ENCODE measurements around the gene ELMOD1. TPM values are rescaled to one million over a fixed set of nuclear protein-coding genes. Genes with fewer than 3 reads are reported as not detected.

Gene ELMOD1
- total and polyA plus RNA-seq, 4 donors, result 0.14 to 0.42 TPM; not detected in 2

DNA sequence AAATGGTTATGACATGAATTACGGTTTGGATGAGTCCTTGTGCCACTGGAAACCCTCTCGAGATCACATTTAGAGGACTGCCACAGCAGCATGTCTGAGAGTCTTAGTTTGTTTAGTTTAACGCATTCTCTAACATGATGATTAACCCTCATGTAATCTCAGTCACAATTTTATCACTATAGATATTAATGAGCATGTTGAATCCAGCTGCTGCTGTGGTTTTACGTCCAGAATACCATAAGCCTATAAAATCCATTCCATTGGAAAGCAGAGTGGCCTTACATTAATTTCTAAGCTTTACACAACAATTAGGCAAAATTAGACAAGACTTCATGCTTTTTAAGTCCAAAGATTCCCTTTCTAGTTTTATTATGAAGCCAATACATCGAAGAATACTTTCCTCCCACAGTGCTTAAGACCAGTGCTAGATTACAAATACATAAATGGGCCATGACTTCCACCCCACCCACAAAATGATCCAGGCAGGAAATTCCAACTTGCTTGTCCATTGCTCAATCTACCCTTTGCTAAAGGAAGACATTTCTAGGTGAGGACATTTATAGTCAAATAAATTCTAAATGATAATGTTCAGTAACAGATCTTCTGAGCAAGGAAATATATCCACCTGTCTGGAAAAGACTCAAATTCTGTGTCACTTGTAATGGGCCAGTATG, 3.5 kb upstream of the ELMOD1 start:
- 74% methylated on average over 5 of the region's 5 CpGs for WGBS
- Histone ChIP-seq H3K9me3 (ENCODE audit: control insufficient read depth in 4 of 4, low read length in 3 of 4) (no peaks in the 10 kb centered on the region), H3K4me3 (ENCODE audit: low read depth in 1 of 3, low read length in 3 of 3) (no peak overlapping the region), H3K36me3 (ENCODE audit: control insufficient read depth in 4 of 4, insufficient read depth in 3 of 4, low read depth in 1 of 4, low read length in 3 of 4) (no peaks in the 10 kb centered on the region), H3K27ac (ENCODE audit: low read depth in 1 of 2, low read length in 2 of 2) (no peak overlapping the region), H3K9ac (ENCODE audit: low read depth in 1 of 2, low read length in 2 of 2) (no peak overlapping the region), H3K4me1 (ENCODE audit: control insufficient read depth in 4 of 4, insufficient read depth in 4 of 4, low read length in 3 of 4) (peaks cover 10 to 23% (median 17%) of the 10 kb centered on the region in 4 donors), H3K27me3 (ENCODE audit: control insufficient read depth in 4 of 4, insufficient read depth in 4 of 4, low read length in 3 of 4) (peaks cover 0 to 2% (median 0%) of the 10 kb centered on the region in 4 donors)
- TF ChIP-seq, protein P1, sequence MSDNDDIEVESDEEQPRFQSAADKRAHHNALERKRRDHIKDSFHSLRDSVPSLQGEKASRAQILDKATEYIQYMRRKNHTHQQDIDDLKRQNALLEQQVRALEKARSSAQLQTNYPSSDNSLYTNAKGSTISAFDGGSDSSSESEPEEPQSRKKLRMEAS (IDR thresholded peaks at IDR 0.05), result no peak
- TF ChIP-seq RXRA (IDR thresholded peaks at IDR 0.05) (no peak), SP1 (IDR thresholded peaks at IDR 0.05) (no peak), HNF4A (conservative IDR thresholded peaks at IDR 0.05) (no peak)
- TF ChIP-seq, protein P2, sequence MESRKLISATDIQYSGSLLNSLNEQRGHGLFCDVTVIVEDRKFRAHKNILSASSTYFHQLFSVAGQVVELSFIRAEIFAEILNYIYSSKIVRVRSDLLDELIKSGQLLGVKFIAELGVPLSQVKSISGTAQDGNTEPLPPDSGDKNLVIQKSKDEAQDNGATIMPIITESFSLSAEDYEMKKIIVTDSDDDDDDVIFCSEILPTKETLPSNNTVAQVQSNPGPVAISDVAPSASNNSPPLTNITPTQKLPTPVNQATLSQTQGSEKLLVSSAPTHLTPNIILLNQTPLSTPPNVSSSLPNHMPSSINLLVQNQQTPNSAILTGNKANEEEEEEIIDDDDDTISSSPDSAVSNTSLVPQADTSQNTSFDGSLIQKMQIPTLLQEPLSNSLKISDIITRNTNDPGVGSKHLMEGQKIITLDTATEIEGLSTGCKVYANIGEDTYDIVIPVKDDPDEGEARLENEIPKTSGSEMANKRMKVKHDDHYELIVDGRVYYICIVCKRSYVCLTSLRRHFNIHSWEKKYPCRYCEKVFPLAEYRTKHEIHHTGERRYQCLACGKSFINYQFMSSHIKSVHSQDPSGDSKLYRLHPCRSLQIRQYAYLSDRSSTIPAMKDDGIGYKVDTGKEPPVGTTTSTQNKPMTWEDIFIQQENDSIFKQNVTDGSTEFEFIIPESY (IDR thresholded peaks at IDR 0.05), result no peak
- TF ChIP-seq, protein P3, sequence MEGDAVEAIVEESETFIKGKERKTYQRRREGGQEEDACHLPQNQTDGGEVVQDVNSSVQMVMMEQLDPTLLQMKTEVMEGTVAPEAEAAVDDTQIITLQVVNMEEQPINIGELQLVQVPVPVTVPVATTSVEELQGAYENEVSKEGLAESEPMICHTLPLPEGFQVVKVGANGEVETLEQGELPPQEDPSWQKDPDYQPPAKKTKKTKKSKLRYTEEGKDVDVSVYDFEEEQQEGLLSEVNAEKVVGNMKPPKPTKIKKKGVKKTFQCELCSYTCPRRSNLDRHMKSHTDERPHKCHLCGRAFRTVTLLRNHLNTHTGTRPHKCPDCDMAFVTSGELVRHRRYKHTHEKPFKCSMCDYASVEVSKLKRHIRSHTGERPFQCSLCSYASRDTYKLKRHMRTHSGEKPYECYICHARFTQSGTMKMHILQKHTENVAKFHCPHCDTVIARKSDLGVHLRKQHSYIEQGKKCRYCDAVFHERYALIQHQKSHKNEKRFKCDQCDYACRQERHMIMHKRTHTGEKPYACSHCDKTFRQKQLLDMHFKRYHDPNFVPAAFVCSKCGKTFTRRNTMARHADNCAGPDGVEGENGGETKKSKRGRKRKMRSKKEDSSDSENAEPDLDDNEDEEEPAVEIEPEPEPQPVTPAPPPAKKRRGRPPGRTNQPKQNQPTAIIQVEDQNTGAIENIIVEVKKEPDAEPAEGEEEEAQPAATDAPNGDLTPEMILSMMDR (IDR thresholded peaks at IDR 0.05; ENCODE audit: low read depth, low read length, missing input control), result no peak
- DNase-seq (ENCODE audit: low spot score), result no peak

DNA sequence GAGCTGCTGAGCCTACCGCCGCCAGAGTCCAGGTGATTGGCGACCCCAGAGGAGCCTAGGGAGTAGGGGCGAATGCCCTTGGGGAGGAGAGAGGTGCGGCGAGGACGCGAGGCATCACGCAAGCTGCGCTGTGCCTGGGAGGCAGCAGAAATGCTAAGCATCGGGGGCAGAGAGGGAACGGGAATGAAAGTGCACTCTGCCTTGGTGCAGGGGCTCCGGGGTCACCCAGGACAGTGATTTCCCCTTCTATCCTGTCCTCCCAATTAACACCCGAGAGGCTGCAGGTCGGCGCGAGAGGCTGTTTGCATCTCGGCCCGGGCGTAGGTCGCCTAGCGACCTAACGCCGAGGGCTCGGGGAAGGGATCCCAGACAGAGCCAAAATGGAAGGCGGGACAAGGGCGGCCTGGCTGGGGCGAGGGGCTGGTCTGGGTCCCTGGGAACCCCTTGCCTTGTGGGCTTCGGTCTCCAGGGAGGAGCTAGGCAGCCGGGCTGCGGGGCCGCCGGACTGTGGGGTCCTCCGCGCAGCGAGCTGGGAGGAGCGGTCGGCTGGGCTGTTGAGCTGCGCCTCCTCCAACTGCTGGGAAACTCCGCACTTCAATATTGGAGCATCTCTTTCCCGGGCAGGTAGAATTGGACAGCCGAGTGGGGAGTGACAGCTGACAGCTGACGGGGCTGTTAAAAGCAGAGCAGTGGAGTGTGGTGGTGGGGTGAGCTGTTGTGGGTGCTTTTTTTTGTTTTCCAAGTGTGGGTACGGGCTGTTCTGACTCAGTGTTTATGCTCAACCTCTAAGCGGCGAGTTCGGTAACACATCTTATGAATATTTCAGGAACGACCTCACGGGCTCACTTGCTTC, 657 bp downstream of the ELMOD1 start:
- Histone ChIP-seq H3K4me3 (ENCODE audit: low read depth in 1 of 3, low read length in 3 of 3) (peak overlapping the region; percentile 70 to 76 (median 73)), H3K9me3 (ENCODE audit: control insufficient read depth in 4 of 4, low read length in 3 of 4) (no peaks in the 10 kb centered on the region), H3K27ac (ENCODE audit: low read depth in 1 of 2, low read length in 2 of 2) (no peak overlapping the region), H3K4me1 (ENCODE audit: control insufficient read depth in 4 of 4, insufficient read depth in 4 of 4, low read length in 3 of 4) (peaks cover 10 to 23% (median 17%) of the 10 kb centered on the region in 4 donors), H3K27me3 (ENCODE audit: control insufficient read depth in 4 of 4, insufficient read depth in 4 of 4, low read length in 3 of 4) (peaks cover 0 to 4% (median under 1%) of the 10 kb centered on the region in 4 donors), H3K36me3 (ENCODE audit: control insufficient read depth in 4 of 4, insufficient read depth in 3 of 4, low read depth in 1 of 4, low read length in 3 of 4) (no peaks in the 10 kb centered on the region), H3K9ac (ENCODE audit: low read depth in 1 of 2, low read length in 2 of 2) (no peak overlapping the region)
- 3% methylated on average over 49 of the region's 49 CpGs for WGBS
- DNase-seq (ENCODE audit: low spot score), result no peak
- TF ChIP-seq RXRA (IDR thresholded peaks at IDR 0.05), result no peak
- no peak for TF ChIP-seq HNF4A (conservative IDR thresholded peaks at IDR 0.05)
- no peak for TF ChIP-seq FOXA2 (IDR thresholded peaks at IDR 0.05)
- TF ChIP-seq TAF1 (conservative IDR thresholded peaks at IDR 0.05), result no peak
- TF ChIP-seq, protein P4, sequence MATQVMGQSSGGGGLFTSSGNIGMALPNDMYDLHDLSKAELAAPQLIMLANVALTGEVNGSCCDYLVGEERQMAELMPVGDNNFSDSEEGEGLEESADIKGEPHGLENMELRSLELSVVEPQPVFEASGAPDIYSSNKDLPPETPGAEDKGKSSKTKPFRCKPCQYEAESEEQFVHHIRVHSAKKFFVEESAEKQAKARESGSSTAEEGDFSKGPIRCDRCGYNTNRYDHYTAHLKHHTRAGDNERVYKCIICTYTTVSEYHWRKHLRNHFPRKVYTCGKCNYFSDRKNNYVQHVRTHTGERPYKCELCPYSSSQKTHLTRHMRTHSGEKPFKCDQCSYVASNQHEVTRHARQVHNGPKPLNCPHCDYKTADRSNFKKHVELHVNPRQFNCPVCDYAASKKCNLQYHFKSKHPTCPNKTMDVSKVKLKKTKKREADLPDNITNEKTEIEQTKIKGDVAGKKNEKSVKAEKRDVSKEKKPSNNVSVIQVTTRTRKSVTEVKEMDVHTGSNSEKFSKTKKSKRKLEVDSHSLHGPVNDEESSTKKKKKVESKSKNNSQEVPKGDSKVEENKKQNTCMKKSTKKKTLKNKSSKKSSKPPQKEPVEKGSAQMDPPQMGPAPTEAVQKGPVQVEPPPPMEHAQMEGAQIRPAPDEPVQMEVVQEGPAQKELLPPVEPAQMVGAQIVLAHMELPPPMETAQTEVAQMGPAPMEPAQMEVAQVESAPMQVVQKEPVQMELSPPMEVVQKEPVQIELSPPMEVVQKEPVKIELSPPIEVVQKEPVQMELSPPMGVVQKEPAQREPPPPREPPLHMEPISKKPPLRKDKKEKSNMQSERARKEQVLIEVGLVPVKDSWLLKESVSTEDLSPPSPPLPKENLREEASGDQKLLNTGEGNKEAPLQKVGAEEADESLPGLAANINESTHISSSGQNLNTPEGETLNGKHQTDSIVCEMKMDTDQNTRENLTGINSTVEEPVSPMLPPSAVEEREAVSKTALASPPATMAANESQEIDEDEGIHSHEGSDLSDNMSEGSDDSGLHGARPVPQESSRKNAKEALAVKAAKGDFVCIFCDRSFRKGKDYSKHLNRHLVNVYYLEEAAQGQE (IDR thresholded peaks at IDR 0.05), result no peak
- no peak for TF ChIP-seq FOXA1 (IDR thresholded peaks at IDR 0.05)
- TF ChIP-seq HNF4G (IDR thresholded peaks at IDR 0.05), result no peak
- no peak for TF ChIP-seq EGR1 (IDR thresholded peaks at IDR 0.05; ENCODE audit: low read depth in 2 of 2)
- TF ChIP-seq, protein P1 (IDR thresholded peaks at IDR 0.05), result no peak
- no peak for TF ChIP-seq NR2F2 (IDR thresholded peaks at IDR 0.05)
- TF ChIP-seq YY1 (IDR thresholded peaks at IDR 0.05), result no peak
- TF ChIP-seq, protein P5, sequence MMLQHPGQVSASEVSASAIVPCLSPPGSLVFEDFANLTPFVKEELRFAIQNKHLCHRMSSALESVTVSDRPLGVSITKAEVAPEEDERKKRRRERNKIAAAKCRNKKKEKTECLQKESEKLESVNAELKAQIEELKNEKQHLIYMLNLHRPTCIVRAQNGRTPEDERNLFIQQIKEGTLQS (IDR thresholded peaks at IDR 0.05), result no peak
- no peak for TF ChIP-seq JUND (IDR thresholded peaks at IDR 0.05)
- TF ChIP-seq, protein P2 (IDR thresholded peaks at IDR 0.05), result no peak
- TF ChIP-seq, protein P3 (IDR thresholded peaks at IDR 0.05; ENCODE audit: low read depth, low read length, missing input control), result no peak
